H1 (cell line): ENCODE results near the gene RBBP8. TPM values are rescaled to one million over a fixed set of nuclear protein-coding genes. Genes with fewer than 3 reads are reported as not detected.

ENCODE experiments used
- CTCF ChIA-PET: fragments of 300-600 bp; sonication (Branson Sonifier 250); formaldehyde crosslinking; loops from one replicate; lab custom pipeline; 2021; ENCODE audit not compliant: partially characterized antibody; lab: Charles Lee
- POLR2A ChIA-PET: fragments of 300-600 bp; sonication (Branson Sonifier 250); formaldehyde crosslinking; loops from one replicate; lab custom pipeline; 2021; ENCODE audit warnings: inconsistent platforms; ENCODE audit not compliant: partially characterized antibody; lab: Charles Lee
- DNase-seq, 2 experiments: peaks; one replicate each; pipeline versions ENCODE4 v3.0.0 to v3.0.0-alpha.2; 2010 to 2022; ENCODE audit warnings: low spot score in 2 of 2, low read depth in 1 of 2, mixed read lengths in 1 of 2
- FAIRE-seq: peaks from 2 replicates; lab custom pipeline; 2011; peaks lifted over from hg19 to GRCh38; lab: Jason Lieb, UNC
- H2AFZ ChIP-seq: 2 replicates; pipeline ENCODE4 v1.8.1; 2012; ENCODE audit warnings: low read length, inconsistent platforms
- H2AK5ac ChIP-seq: 2 replicates; pipeline ENCODE4 v1.6.1; 2013; ENCODE audit warnings: low read depth, low read length
- H2BK120ac ChIP-seq: replicated peaks from 2 replicates; pipeline ENCODE3; 2013; ENCODE audit warnings: low read depth, low read length, inconsistent platforms
- H2BK12ac ChIP-seq: 2 replicates; pipeline ENCODE4 v1.6.1; 2013; ENCODE audit warnings: low read depth, low read length
- H2BK15ac ChIP-seq: 2 replicates; pipeline ENCODE4 v1.6.1; 2013; ENCODE audit warnings: low read length
- H2BK20ac ChIP-seq: 2 replicates; pipeline ENCODE4 v1.6.1; 2013; ENCODE audit warnings: low read length
- H2BK5ac ChIP-seq: 2 replicates; pipeline ENCODE4 v1.6.1; 2013; ENCODE audit warnings: low read depth, low read length
- H3K14ac ChIP-seq: 2 replicates; pipeline ENCODE4 v1.6.1; 2013; ENCODE audit warnings: inconsistent platforms; ENCODE audit not compliant: insufficient read length
- H3K18ac ChIP-seq: 2 replicates; pipeline ENCODE4 v1.6.1; 2013; ENCODE audit warnings: low read length; ENCODE audit errors: extremely low read depth
- H3K23ac ChIP-seq: 2 replicates; pipeline ENCODE4 v1.6.1; 2013; ENCODE audit warnings: inconsistent platforms; ENCODE audit not compliant: insufficient read length
- H3K23me2 ChIP-seq: 2 replicates; pipeline ENCODE4 v1.6.1; 2013; ENCODE audit warnings: low read depth, low read length
- H3K27ac ChIP-seq: 2 replicates; pipeline ENCODE4 v1.6.1; 2011; ENCODE audit warnings: low read depth, low read length, inconsistent platforms
- H3K27me3 ChIP-seq, 4 experiments: replicated peaks in 1 of 4; 1 replicate in 1 of 4; 2 replicates in 3 of 4; pipeline versions ENCODE4 v1.6.1 to v1.8.1; 2011 to 2013; ENCODE audit warnings: low read length in 3 of 4, mild to moderate bottlenecking in 3 of 4, inconsistent platforms in 2 of 4, mixed read lengths in 2 of 4, moderate library complexity in 1 of 4; ENCODE audit not compliant: control insufficient read depth in 3 of 4, insufficient read depth in 3 of 4; ENCODE audit errors: extremely low read depth in 1 of 4
- H3K36me3 ChIP-seq, 4 experiments: 2 replicates each; pipeline versions ENCODE4 v1.6.1 to v1.8.1; 2011 to 2013; ENCODE audit warnings: mild to moderate bottlenecking in 4 of 4, low read length in 3 of 4, moderate library complexity in 2 of 4, control low read depth in 1 of 4, inconsistent platforms in 1 of 4; ENCODE audit not compliant: insufficient read depth in 4 of 4, control insufficient read depth in 2 of 4
- H3K4ac ChIP-seq: replicated peaks from 2 replicates; pipeline ENCODE3; 2013; ENCODE audit warnings: low read length, low read depth, mixed read lengths, inconsistent platforms; ENCODE audit not compliant: insufficient read length
- H3K4me1 ChIP-seq, 4 experiments: replicated peaks in 1 of 4; 1 replicate in 1 of 4; 2 replicates in 3 of 4; pipeline versions ENCODE4 v1.6.1 to v1.8.1; 2011 to 2013; ENCODE audit warnings: low read length in 3 of 4, inconsistent platforms in 2 of 4, mixed read lengths in 1 of 4; ENCODE audit not compliant: insufficient read depth in 4 of 4, control insufficient read depth in 3 of 4
- H3K4me2 ChIP-seq, 2 experiments: 2 replicates each; pipeline versions ENCODE4 v1.6.1 to v1.8.1; 2011 to 2013; ENCODE audit warnings: low read depth in 2 of 2, low read length in 2 of 2, control low read depth in 1 of 2, inconsistent platforms in 1 of 2, mild to moderate bottlenecking in 1 of 2; ENCODE audit not compliant: insufficient read depth in 1 of 2
- H3K4me3 ChIP-seq, 4 experiments: fragments of 200-600, 300-600 bp in 1 of 4; sonication (generic), shearing (Covaris generic), sonication (Bioruptor Twin) in 1 of 4; 2 replicates each; pipeline versions ENCODE4 v1.5.1 to v1.8.1; 2011 to 2016; ENCODE audit warnings: low read length in 4 of 4, low read depth in 3 of 4, control low read depth in 2 of 4, inconsistent platforms in 2 of 4, mild to moderate bottlenecking in 2 of 4, mixed read lengths in 1 of 4, moderate library complexity in 1 of 4; ENCODE audit not compliant: insufficient read depth in 2 of 4; ENCODE audit errors: extremely low read depth in 1 of 4
- H3K56ac ChIP-seq: replicated peaks from 2 replicates; pipeline ENCODE3; 2013; ENCODE audit warnings: low read depth, mild to moderate bottlenecking, mixed read lengths, low read length, inconsistent platforms; ENCODE audit not compliant: insufficient read length
- H3K79me1 ChIP-seq: 2 replicates; pipeline ENCODE4 v1.6.1; 2013; ENCODE audit warnings: low read depth, low read length, control low read depth
- H3K79me2 ChIP-seq, 2 experiments: 2 replicates each; pipeline versions ENCODE4 v1.6.1 to v1.8.1; 2012 to 2013; ENCODE audit warnings: low read length in 2 of 2, mild to moderate bottlenecking in 2 of 2, inconsistent platforms in 1 of 2; ENCODE audit not compliant: insufficient read depth in 2 of 2, control insufficient read depth in 1 of 2
- H3K9ac ChIP-seq, 4 experiments: replicated peaks in 1 of 4; 1 replicate in 1 of 4; 2 replicates in 3 of 4; pipeline versions ENCODE4 v1.6.1 to v1.8.1; 2011 to 2013; ENCODE audit warnings: low read depth in 3 of 4, low read length in 3 of 4, control low read depth in 2 of 4, mild to moderate bottlenecking in 2 of 4, moderate library complexity in 2 of 4, inconsistent platforms in 1 of 4; ENCODE audit errors: extremely low read depth in 1 of 4
- H3K9me3 ChIP-seq, 2 experiments: 2 replicates each; pipeline versions ENCODE4 v1.6.1 to v1.8.1; 2012 to 2013; ENCODE audit warnings: mild to moderate bottlenecking in 2 of 2, moderate library complexity in 2 of 2, control low read depth in 1 of 2, inconsistent platforms in 1 of 2, low read depth in 1 of 2, low read length in 1 of 2, mixed read lengths in 1 of 2; ENCODE audit not compliant: insufficient read depth in 2 of 2
- H4K20me1 ChIP-seq, 2 experiments: replicated peaks in 1 of 2; 2 replicates each; pipeline versions ENCODE3 to v1.8.1; 2011 to 2013; ENCODE audit warnings: inconsistent platforms in 2 of 2, low read length in 2 of 2, mild to moderate bottlenecking in 1 of 2; ENCODE audit not compliant: insufficient read depth in 2 of 2, control insufficient read depth in 1 of 2
- H4K5ac ChIP-seq: 2 replicates; pipeline ENCODE4 v1.6.1; 2013; ENCODE audit warnings: low read length, low read depth, mixed read lengths, inconsistent platforms; ENCODE audit not compliant: insufficient read length
- H4K8ac ChIP-seq: 2 replicates; pipeline ENCODE4 v1.8.0; 2013; ENCODE audit warnings: mild to moderate bottlenecking, moderate library complexity, low read length, inconsistent platforms; ENCODE audit not compliant: insufficient read depth; ENCODE audit errors: extremely low read depth
- H4K91ac ChIP-seq: replicated peaks from 2 replicates; pipeline ENCODE3; 2013; ENCODE audit warnings: low read length, mixed read lengths, inconsistent platforms; ENCODE audit not compliant: insufficient read length
- CTCF ChIP-seq, 3 experiments: IDR thresholded peaks; 1 replicate in 2 of 3; 2 replicates in 1 of 3; pipeline versions ENCODE4 v1.5.1 to v1.6.1; 2011; ENCODE audit warnings: low read length in 3 of 3, mild to moderate bottlenecking in 3 of 3, inconsistent platforms in 2 of 3, low read depth in 1 of 3, moderate library complexity in 1 of 3; ENCODE audit not compliant: insufficient read depth in 1 of 3; ENCODE audit errors: control extremely low read depth in 1 of 3
- RAD21 ChIP-seq, 2 experiments: IDR thresholded peaks in 1 of 2; conservative IDR thresholded peaks in 1 of 2; 2 replicates each; pipeline ENCODE4 v1.6.1; 2011; ENCODE audit warnings: low read depth in 2 of 2, low read length in 2 of 2, improper control_type of control experiment in 1 of 2, inconsistent platforms in 1 of 2, mild to moderate bottlenecking in 1 of 2, moderate library complexity in 1 of 2
- SIRT6 ChIP-seq: IDR thresholded peaks from one replicate; pipeline ENCODE4 v1.7.1; 2012; ENCODE audit warnings: low read length, inconsistent platforms
- WGBS, 2 experiments: shearing (Covaris generic) in 1 of 2; methylation state at CpG; one replicate each; pipeline versions ENCODE4 v1.1.6 to v1.1.7; 2013 to 2015; ENCODE audit warnings: low lambda C conversion rate in 2 of 2, mixed read lengths in 2 of 2, inconsistent platforms in 1 of 2, low coverage in 1 of 2, missing lambda C conversion rate in 1 of 2; ENCODE audit not compliant: insufficient replicate concordance in 2 of 2, insufficient coverage in 1 of 2, insufficient read length in 1 of 2; ENCODE audit errors: extremely low coverage in 1 of 2, missing lambda C conversion rate in 1 of 2; 5-methylcytosine and 5-hydroxymethylcytosine counted together
- polyA plus RNA-seq, 7 experiments: library from polyadenylated mRNA; depleted of rRNA in 3 of 7; stranded (reverse) in 5 of 7; unstranded in 2 of 7; fragments of >200 nt in 5 of 7; fragments of 200-250 nt in 2 of 7; gene quantifications; 1 replicate in 5 of 7; 2 replicates in 1 of 7; 4 replicates in 1 of 7; pipeline versions ENCODE4 v1.2.1 to v1.2.3, GENCODE V29; 2011 to 2013; ENCODE audit warnings: missing spikeins in 2 of 7, mixed read lengths in 2 of 7
- total RNA-seq: library from RNA; stranded (reverse); fragmentation: NEBNext Ultra II Directional; extraction: Animal tissue kit (Norgen Biotek cat#: 25700); gene quantifications from 2 replicates; pipeline ENCODE4 v1.2.1, GENCODE V29; 2021

Gene RBBP8
- total and polyA plus RNA-seq, 2 of the 8 experiments (the other 6 are each of a cell fraction or from before 2014, with no cell fraction given) = 16.1 to 65.8 TPM

GRCh38 chr18:22930089-22930713, 2.9 kb upstream of the RBBP8 start:
- FAIRE-seq (peak; percentile 83), DNase-seq (peak in 1 of 2 experiments; percentile 90)
- CTCF ChIA-PET = interaction anchor here (0.6 to 3.6 kb wide), 25 partner anchors 10 to 489 kb away, joined by 3 to 29 read pairs (median 5); no protein-coding TSS in a partner anchor
- no peak overlapping the region for H4K91ac ChIP-seq
- H3K27ac ChIP-seq = no peak overlapping the region
- H3K4me1 ChIP-seq = peaks cover 0 to 2% (median 0%) of the 10 kb centered on the region in 4 experiments; a peak in 1 of 7 replicates
- TF ChIP-seq RAD21 (IDR thresholded peaks at IDR 0.05 in 1 of 2, conservative IDR thresholded peaks at IDR 0.05 in 1 of 2; ENCODE audit: low read depth in 2 of 2, low read length in 2 of 2) (peak; percentile 44 to 68), SIRT6 (no peak), CTCF (IDR thresholded peaks at IDR 0.05; ENCODE audit: control extremely low read depth in 1 of 3, insufficient read depth in 1 of 3, low read depth in 1 of 3, low read length in 3 of 3) (peak; percentile 66 to 79 (median 76))
- no peak overlapping the region for H3K18ac ChIP-seq
- no peak overlapping the region for H4K5ac ChIP-seq
- H3K4ac ChIP-seq = no peak overlapping the region
- no peak overlapping the region for H2BK120ac ChIP-seq
- no peaks in the 10 kb centered on the region for H3K9me3 ChIP-seq
- no peak overlapping the region for H2BK20ac ChIP-seq
- no peak overlapping the region for H2AK5ac ChIP-seq
- H3K56ac ChIP-seq = no peak overlapping the region
- 57% methylated on average over 2 of the region's 2 CpGs; no CpG with 5 or more reads in 1 of the 2 experiments for WGBS, 2 experiments
- no peak overlapping the region for H3K4me3 ChIP-seq
- no peaks in the 10 kb centered on the region; the same call in 1 of the 2 replicates for H3K79me1 ChIP-seq
- no peaks in the 10 kb centered on the region for H3K27me3 ChIP-seq
- H2BK12ac ChIP-seq = no peak overlapping the region
- no peak overlapping the region for H4K8ac ChIP-seq
- no peak overlapping the region for H2BK15ac ChIP-seq
- H4K20me1 ChIP-seq = no peaks in the 10 kb centered on the region
- no peak overlapping the region for H3K4me2 ChIP-seq
- no peaks in the 10 kb centered on the region for H3K36me3 ChIP-seq
- peaks cover 0 to 14% of the 10 kb centered on the region in 2 experiments; a peak in 3 of 4 replicates for H3K79me2 ChIP-seq
- H2BK5ac ChIP-seq = no peak overlapping the region
- H2AFZ ChIP-seq = no peak overlapping the region
- H3K9ac ChIP-seq = no peak overlapping the region
- H3K23ac ChIP-seq = no peak overlapping the region
- POLR2A ChIA-PET = interaction anchor here (0.7 to 1.0 kb wide), 2 partner anchors 16 to 75 kb away, joined by 3 read pairs; no protein-coding TSS in a partner anchor
- H3K23me2 ChIP-seq = peaks cover 6% of the 10 kb centered on the region
- no peak overlapping the region for H3K14ac ChIP-seq
